HEK293T (cell line): ENCODE data around the gene SCMH1.
A peak's percentile ranks its signal among the peaks of the same experiment; 100 is the strongest.

ENCODE experiments used
- CTCF ChIA-PET: fragments of 350-600 bp; formaldehyde crosslinking; extraction: SDS; loops from one replicate; lab custom pipeline; 2021; ENCODE audit warnings: antibody characterized with exemption, inconsistent platforms; lab: Yijun Ruan, JAX
- POLR2A ChIA-PET: fragments of 350-600 bp; formaldehyde crosslinking; extraction: SDS; loops from one replicate; lab custom pipeline; 2020; ENCODE audit warnings: antibody characterized with exemption, inconsistent platforms; lab: Yijun Ruan, JAX
- DNase-seq: peaks from one replicate; pipeline ENCODE4 v3.0.0; 2012; ENCODE audit warnings: mixed read lengths; ENCODE audit errors: extremely low spot score
- ARNT ChIP-seq: fragments of 450-650 bp; IDR thresholded peaks from 2 replicates; pipeline ENCODE4 v1.6.1; 2017; ENCODE audit warnings: mild to moderate bottlenecking
- BHLHE40 ChIP-seq: fragments of 450-650 bp; IDR thresholded peaks from 2 replicates; pipeline ENCODE4 v1.6.1; 2016; ENCODE audit warnings: mild to moderate bottlenecking, moderate library complexity, borderline replicate concordance
- CTBP1 ChIP-seq: fragments of 450-650 bp; IDR thresholded peaks from 2 replicates; pipeline ENCODE4 v1.6.1; 2016; ENCODE audit warnings: borderline replicate concordance
- ELF4 ChIP-seq: fragments of 450-650 bp; IDR thresholded peaks from 2 replicates; pipeline ENCODE4 v1.6.1; 2017; ENCODE audit warnings: antibody characterized with exemption
- FOXA1 ChIP-seq: fragments of 450-650 bp; IDR thresholded peaks from 2 replicates; pipeline ENCODE4 v1.6.1; 2016; ENCODE audit warnings: mild to moderate bottlenecking
- FOXK2 ChIP-seq: fragments of 450-650 bp; IDR thresholded peaks from 2 replicates; pipeline ENCODE4 v1.6.1; 2016; ENCODE audit warnings: mild to moderate bottlenecking
- FOXM1 ChIP-seq: fragments of 450-650 bp; IDR thresholded peaks from 2 replicates; pipeline ENCODE4 v1.6.1; 2017; ENCODE audit warnings: mild to moderate bottlenecking, borderline replicate concordance
- HDGF ChIP-seq: fragments of 450-650 bp; IDR thresholded peaks from 2 replicates; pipeline ENCODE4 v1.6.1; 2017; ENCODE audit warnings: antibody characterized with exemption, borderline replicate concordance
- L3MBTL2 ChIP-seq: fragments of 450-650 bp; conservative IDR thresholded peaks from 2 replicates; pipeline ENCODE4 v1.6.1; 2016; ENCODE audit warnings: mild to moderate bottlenecking
- LEF1 ChIP-seq: fragments of 450-650 bp; IDR thresholded peaks from 2 replicates; pipeline ENCODE4 v1.6.1; 2017; ENCODE audit warnings: mild to moderate bottlenecking, borderline replicate concordance
- NFRKB ChIP-seq: fragments of 450-650 bp; IDR thresholded peaks from 2 replicates; pipeline ENCODE4 v1.6.1; 2016; ENCODE audit warnings: mild to moderate bottlenecking, moderate library complexity
- SP1 ChIP-seq: fragments of 450-650 bp; IDR thresholded peaks from 2 replicates; pipeline ENCODE4 v1.6.1; 2017
- SUZ12 ChIP-seq: fragments of 450-650 bp; IDR thresholded peaks from 2 replicates; pipeline ENCODE4 v1.6.1; 2016; ENCODE audit warnings: mild to moderate bottlenecking
- TARDBP ChIP-seq: fragments of 450-650 bp; IDR thresholded peaks from 2 replicates; pipeline ENCODE4 v1.6.1; 2016
- ZNF384 ChIP-seq: fragments of 450-650 bp; IDR thresholded peaks from 2 replicates; pipeline ENCODE4 v1.6.1; 2016
- TF ChIP-seq, protein P1 (sequence below): fragments of 450-650 bp; IDR thresholded peaks from 2 replicates; pipeline ENCODE4 v1.6.1; 2016

SCMH1 gene

GRCh38 chr1:41275831-41276230 is 33.7 kb upstream of the SCMH1 start:
- ChIA-PET CTCF (interaction anchor here (0.6 to 1.1 kb wide), 2 partner anchors 39 to 184 kb away, joined by 3 read pairs; no protein-coding TSS in a partner anchor), POLR2A (no interaction called here)
- TF ChIP-seq LEF1 = no peak
- TF ChIP-seq HDGF = no peak
- no peak for TF ChIP-seq FOXA1
- TF ChIP-seq CTBP1 = no peak
- no peak for TF ChIP-seq NFRKB
- no peak for TF ChIP-seq FOXM1
- TF ChIP-seq FOXK2 = no peak
- no peak for TF ChIP-seq ZNF384
- no peak for TF ChIP-seq SP1
- TF ChIP-seq L3MBTL2 = no peak
- TF ChIP-seq BHLHE40 = no peak
- TF ChIP-seq, protein P1, sequence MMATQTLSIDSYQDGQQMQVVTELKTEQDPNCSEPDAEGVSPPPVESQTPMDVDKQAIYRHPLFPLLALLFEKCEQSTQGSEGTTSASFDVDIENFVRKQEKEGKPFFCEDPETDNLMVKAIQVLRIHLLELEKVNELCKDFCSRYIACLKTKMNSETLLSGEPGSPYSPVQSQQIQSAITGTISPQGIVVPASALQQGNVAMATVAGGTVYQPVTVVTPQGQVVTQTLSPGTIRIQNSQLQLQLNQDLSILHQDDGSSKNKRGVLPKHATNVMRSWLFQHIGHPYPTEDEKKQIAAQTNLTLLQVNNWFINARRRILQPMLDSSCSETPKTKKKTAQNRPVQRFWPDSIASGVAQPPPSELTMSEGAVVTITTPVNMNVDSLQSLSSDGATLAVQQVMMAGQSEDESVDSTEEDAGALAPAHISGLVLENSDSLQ = no peak
- no peak for DNase-seq

GRCh38 chr1:41274752-41275545 is 32.8 kb upstream of the SCMH1 start:
- CTCF ChIA-PET = no interaction called here
- no peak for TF ChIP-seq L3MBTL2
- no peak for TF ChIP-seq TARDBP
- no peak for TF ChIP-seq ELF4
- TF ChIP-seq, protein P1 = no peak
- no peak for TF ChIP-seq FOXM1
- TF ChIP-seq FOXA1 = no peak
- TF ChIP-seq SUZ12 = no peak
- TF ChIP-seq ARNT = no peak
- no peak for TF ChIP-seq CTBP1
- no peak for TF ChIP-seq BHLHE40
- TF ChIP-seq LEF1 = no peak
- DNase-seq = no peak
- POLR2A ChIA-PET = no interaction called here

DNA sequence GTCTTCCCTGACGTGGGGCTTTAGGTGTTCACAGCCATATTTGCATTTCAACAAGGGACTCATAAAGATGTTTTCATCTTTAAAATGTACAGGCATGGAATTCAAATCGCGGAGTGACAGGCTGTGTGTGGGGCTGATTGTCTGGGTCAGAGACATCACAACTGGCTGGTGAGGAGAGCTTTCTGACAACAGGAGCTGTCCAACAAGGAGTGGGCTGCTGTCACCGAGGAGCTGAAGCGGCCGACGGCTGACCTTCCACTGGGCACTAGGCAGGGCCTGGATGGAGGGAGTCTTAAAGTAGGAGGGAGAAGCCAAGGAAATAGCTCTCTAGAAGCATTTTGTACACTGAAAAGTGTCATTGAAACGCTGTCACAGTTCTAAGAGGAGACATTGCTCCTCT is 30.5 kb upstream of the SCMH1 start:
- POLR2A ChIA-PET = no interaction called here
- TF ChIP-seq L3MBTL2 (no peak), FOXM1 (no peak), FOXA1 (no peak), BHLHE40 (no peak), SUZ12 (no peak), HDGF (no peak), LEF1 (no peak), ELF4 (no peak), ZNF384 (no peak), NFRKB (no peak), FOXK2 (no peak), SP1 (no peak), ARNT (no peak), TARDBP (no peak), CTBP1 (no peak)
- TF ChIP-seq, protein P1 = no peak
- CTCF ChIA-PET = no interaction called here
- no peak for DNase-seq

DNA sequence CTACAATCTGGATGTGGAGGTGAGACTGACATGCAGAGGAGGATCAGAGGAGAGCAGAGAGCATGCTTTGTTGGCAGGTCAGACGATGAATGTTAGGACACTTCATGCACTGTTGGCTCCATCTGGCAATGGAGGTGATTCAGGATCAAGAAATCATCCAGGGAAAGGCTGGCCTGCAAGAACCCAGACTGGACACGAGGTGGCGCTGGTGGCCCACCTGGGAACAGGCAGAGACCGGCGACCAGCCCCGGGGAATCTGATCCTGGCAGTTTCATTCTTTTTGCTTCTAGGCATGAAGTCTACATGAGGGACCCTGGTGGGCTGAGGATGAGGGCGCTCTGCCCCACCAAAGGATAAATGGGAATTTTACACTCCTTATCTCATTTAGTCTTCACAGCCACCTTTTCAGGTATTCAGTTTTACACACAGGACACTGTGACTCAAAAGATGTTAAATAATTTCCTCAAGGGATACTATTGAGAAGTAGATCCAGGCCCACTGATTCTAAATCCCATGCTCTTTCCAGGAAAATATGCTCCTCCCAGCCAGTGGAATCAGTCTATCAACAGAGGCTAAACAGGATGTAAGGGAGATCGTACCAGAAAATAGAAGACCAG is 26.2 kb upstream of the SCMH1 start:
- DNase-seq = peak; percentile 88
- ChIA-PET POLR2A (no interaction called here), CTCF (interaction anchor here (0.7 to 1.1 kb wide), 2 partner anchors 13 to 15 kb away, joined by 3 read pairs; no protein-coding TSS in a partner anchor)
- TF ChIP-seq ZNF384 (no peak), TARDBP (no peak), SUZ12 (no peak), NFRKB (no peak), FOXM1 (no peak), ARNT (no peak), L3MBTL2 (no peak), CTBP1 (no peak), SP1 (no peak), FOXA1 (no peak), FOXK2 (no peak), BHLHE40 (no peak), ELF4 (no peak), LEF1 (no peak), HDGF (no peak)
- TF ChIP-seq, protein P1 = no peak

DNA sequence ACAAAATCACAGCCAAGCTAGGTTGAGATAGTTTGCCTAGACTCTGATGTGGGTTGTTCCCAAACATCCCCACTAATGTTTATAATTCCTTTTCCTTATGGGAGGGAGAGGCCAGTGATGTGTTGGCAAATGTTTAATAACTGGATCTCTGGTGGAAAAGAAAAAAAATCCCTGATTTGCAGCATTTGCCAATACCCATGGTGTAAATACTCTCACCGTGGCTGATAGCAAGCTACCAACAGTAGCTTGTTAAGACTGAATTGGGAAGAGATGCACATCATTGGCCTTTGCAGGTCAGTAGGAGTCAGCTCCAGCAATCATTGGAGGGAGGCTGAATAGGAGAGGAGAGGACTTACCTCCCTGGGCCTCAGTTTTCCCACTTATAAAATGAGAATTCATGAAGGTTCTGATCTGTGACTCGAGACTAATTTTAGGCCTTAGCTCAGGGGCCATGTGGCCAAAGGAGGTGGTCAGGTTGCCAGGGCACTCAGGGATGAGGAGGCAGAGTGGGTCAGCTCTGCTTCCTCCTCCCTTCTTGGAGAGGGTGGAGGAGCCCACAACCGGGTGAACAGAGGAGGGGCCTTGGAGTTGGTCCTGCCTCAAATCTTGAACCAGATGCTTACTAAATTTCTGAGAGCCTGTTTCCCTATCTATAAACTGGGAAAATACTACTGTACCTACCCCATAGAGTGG is 20.0 kb upstream of the SCMH1 start:
- TF ChIP-seq SP1 (no peak), CTBP1 (no peak), TARDBP (no peak), FOXA1 (no peak), L3MBTL2 (no peak), BHLHE40 (no peak), SUZ12 (no peak), ELF4 (no peak), NFRKB (no peak), ZNF384 (no peak)
- TF ChIP-seq, protein P1 = no peak
- ChIA-PET POLR2A (no interaction called here), CTCF (interaction anchor here (1.5 kb wide), 1 partner anchor 156 kb away, joined by 4 read pairs; no protein-coding TSS in a partner anchor)
- DNase-seq = no peak
